ENCODE measurements around the gene MST1. TPM values are rescaled to one million over a fixed set of nuclear protein-coding genes. Genes with fewer than 3 reads are reported as not detected.
A peak's percentile ranks its signal among the peaks of the same experiment; 100 is the strongest.

Gene MST1
- total and polyA plus RNA-seq, 2 of the 8 experiments (the other 6 are each of a cell fraction or from before 2014, with no cell fraction given) = 6.2 to 9.5 TPM

DNA sequence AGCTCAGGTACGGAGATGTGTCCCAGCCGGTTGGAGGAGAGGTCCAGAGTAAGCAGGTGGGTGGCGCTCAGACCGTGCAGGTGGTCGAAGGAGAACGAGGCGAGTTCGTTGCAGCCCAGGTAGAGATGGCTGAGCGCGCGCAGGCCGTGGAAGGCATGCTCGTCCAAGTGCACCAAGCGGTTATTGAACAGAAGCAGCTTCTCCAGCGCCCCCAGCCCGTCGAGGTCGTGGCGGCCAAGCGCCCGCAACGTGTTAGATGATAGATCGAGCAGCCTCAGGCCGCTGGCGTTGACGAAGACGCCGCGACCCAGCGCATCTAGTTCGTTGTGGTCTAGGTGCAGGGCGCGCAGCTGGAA lies 29.6 kb upstream of the MST1 start (continued):
- TF ChIP-seq RNF2 (IDR thresholded peaks at IDR 0.05; ENCODE audit: borderline replicate concordance, low read depth, low read length, missing control alignments, poor library complexity, severe bottlenecking) = no peak
- no peak for TF ChIP-seq POU5F1 (IDR thresholded peaks at IDR 0.05; ENCODE audit: low read depth, low read length)
- TF ChIP-seq, protein P1, sequence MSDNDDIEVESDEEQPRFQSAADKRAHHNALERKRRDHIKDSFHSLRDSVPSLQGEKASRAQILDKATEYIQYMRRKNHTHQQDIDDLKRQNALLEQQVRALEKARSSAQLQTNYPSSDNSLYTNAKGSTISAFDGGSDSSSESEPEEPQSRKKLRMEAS (IDR thresholded peaks at IDR 0.05) = peak; percentile 73
- no peak for TF ChIP-seq HDAC2 (IDR thresholded peaks at IDR 0.05; ENCODE audit: borderline replicate concordance in 1 of 2, low read depth in 2 of 2, low read length in 2 of 2)
- TF ChIP-seq SIX5 (IDR thresholded peaks at IDR 0.05; ENCODE audit: low read depth, low read length) = no peak
- no peak for TF ChIP-seq ZNF274 (IDR thresholded peaks at IDR 0.05; ENCODE audit: borderline replicate concordance, extremely low read depth, low read length)
- TF ChIP-seq POLR2AphosphoS5 (IDR thresholded peaks at IDR 0.05; ENCODE audit: low read depth, low read length) = 0 out of 2 replicates have a peak, but pooled peaks have one; percentile 3
- no peak for TF ChIP-seq BCL11A (IDR thresholded peaks at IDR 0.05; ENCODE audit: low read depth in 2 of 2, low read length in 2 of 2)
- no peak for TF ChIP-seq TBP (IDR thresholded peaks at IDR 0.05; ENCODE audit: low read depth, low read length)
- TF ChIP-seq ATF3 (IDR thresholded peaks at IDR 0.05; ENCODE audit: insufficient read depth, low read depth, low read length) = no peak
- no peak for TF ChIP-seq CHD2 (IDR thresholded peaks at IDR 0.05; ENCODE audit: low read length)
- no peak for TF ChIP-seq RXRA (IDR thresholded peaks at IDR 0.05; ENCODE audit: insufficient read depth, low read depth, low read length)
- peak; percentile 46 for TF ChIP-seq KDM4A (IDR thresholded peaks at IDR 0.05; ENCODE audit: low read depth, low read length, severe bottlenecking)
- TF ChIP-seq YY1 (IDR thresholded peaks at IDR 0.05; ENCODE audit: low read depth, low read length) = no peak
- TF ChIP-seq NRF1 (IDR thresholded peaks at IDR 0.05; ENCODE audit: low read depth, low read length) = no peak
- TF ChIP-seq, protein P2, sequence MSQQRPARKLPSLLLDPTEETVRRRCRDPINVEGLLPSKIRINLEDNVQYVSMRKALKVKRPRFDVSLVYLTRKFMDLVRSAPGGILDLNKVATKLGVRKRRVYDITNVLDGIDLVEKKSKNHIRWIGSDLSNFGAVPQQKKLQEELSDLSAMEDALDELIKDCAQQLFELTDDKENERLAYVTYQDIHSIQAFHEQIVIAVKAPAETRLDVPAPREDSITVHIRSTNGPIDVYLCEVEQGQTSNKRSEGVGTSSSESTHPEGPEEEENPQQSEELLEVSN (IDR thresholded peaks at IDR 0.05) = peak; percentile 87; the same call in 1 of the 2 replicates
- no peak for TF ChIP-seq JUN (IDR thresholded peaks at IDR 0.05; ENCODE audit: low read depth, low read length)
- no peak for TF ChIP-seq GTF2F1 (IDR thresholded peaks at IDR 0.05; ENCODE audit: borderline replicate concordance, low read depth, low read length)
- TF ChIP-seq SP2 (IDR thresholded peaks at IDR 0.05; ENCODE audit: low read length) = no peak
- no peak for TF ChIP-seq FOSL1 (IDR thresholded peaks at IDR 0.05; ENCODE audit: insufficient read depth, low read depth, low read length)
